HepG2 (cell line): ENCODE results near the gene KDM4B. TPM values are rescaled to one million over a fixed set of nuclear protein-coding genes. Genes with fewer than 3 reads are reported as not detected.

ENCODE experiments used
- ATF7-NPFF ChIP-seq: sonication (generic); formaldehyde crosslinking; IDR thresholded peaks from 2 replicates; pipeline ENCODE4 v1.8.1; 2023; ENCODE audit warnings: mild to moderate bottlenecking, low read depth, missing genetic modification reagents, moderate library complexity
- FOXO1 ChIP-seq: sonication (generic); formaldehyde crosslinking; IDR thresholded peaks from 2 replicates; pipeline ENCODE4 v1.4.0; 2020; ENCODE audit warnings: missing genetic modification reagents
- MAFG ChIP-seq: sonication (generic); formaldehyde crosslinking; IDR thresholded peaks from 2 replicates; pipeline ENCODE4 v1.5.1; 2020; ENCODE audit warnings: mild to moderate bottlenecking, missing genetic modification reagents
- MTA3 ChIP-seq: sonication (generic); formaldehyde crosslinking; IDR thresholded peaks from 2 replicates; pipeline ENCODE4 v1.4.0; 2020; ENCODE audit warnings: missing genetic modification reagents
- PBX2 ChIP-seq: IDR thresholded peaks from 2 replicates; pipeline ENCODE4 v1.6.1; 2016; ENCODE audit warnings: control low read depth
- PRDM10 ChIP-seq: sonication (generic); formaldehyde crosslinking; IDR thresholded peaks from 2 replicates; pipeline ENCODE4 v1.4.0; 2020; ENCODE audit warnings: low read depth, missing genetic modification reagents
- RFXAP ChIP-seq: sonication (generic); formaldehyde crosslinking; IDR thresholded peaks from 2 replicates; pipeline ENCODE4 v1.4.0; 2020; ENCODE audit warnings: missing genetic modification reagents, borderline replicate concordance
- TRIM22 ChIP-seq: fragments of 450-650 bp; IDR thresholded peaks from 2 replicates; pipeline ENCODE4 v1.6.1; 2017
- ZBTB46 ChIP-seq: sonication (generic); formaldehyde crosslinking; IDR thresholded peaks from 2 replicates; pipeline ENCODE4 v1.4.0; 2020; ENCODE audit warnings: mild to moderate bottlenecking, missing genetic modification reagents, borderline replicate concordance
- ZFY ChIP-seq: sonication (generic); formaldehyde crosslinking; IDR thresholded peaks from 2 replicates; pipeline ENCODE4 v1.4.0; 2020; ENCODE audit warnings: missing genetic modification reagents
- ZNF17 ChIP-seq: sonication (generic); formaldehyde crosslinking; IDR thresholded peaks from 2 replicates; pipeline ENCODE4 v1.5.0; 2020; ENCODE audit warnings: mild to moderate bottlenecking, missing genetic modification reagents
- ZNF441 ChIP-seq: sonication (generic); formaldehyde crosslinking; IDR thresholded peaks from 2 replicates; pipeline ENCODE4 v1.7.0; 2021; ENCODE audit warnings: missing genetic modification reagents, borderline replicate concordance
- ZNF639 ChIP-seq: conservative IDR thresholded peaks from 2 replicates; pipeline ENCODE4 v1.6.1; 2018; ENCODE audit warnings: missing genetic modification reagents
- ZNF646 ChIP-seq: sonication (generic); formaldehyde crosslinking; IDR thresholded peaks from 2 replicates; pipeline ENCODE4 v1.9.0; 2021; ENCODE audit warnings: mild to moderate bottlenecking, missing genetic modification reagents
- polyA plus RNA-seq, 8 experiments: library from polyadenylated mRNA; depleted of rRNA in 3 of 8; stranded (reverse) in 7 of 8; unstranded in 1 of 8; fragments of >200 nt; fragmentation: Illumina TruSeq in 4 of 8; extraction: Trizol in 4 of 8; gene quantifications; 2 replicates each; pipeline versions ENCODE4 v1.2.1 to v1.2.3, GENCODE V29; 2011 to 2016; ENCODE audit warnings: low read depth in 4 of 8, missing spikeins in 1 of 8, mixed read lengths in 1 of 8; ENCODE audit not compliant: insufficient read depth in 1 of 8
- total RNA-seq, 5 experiments: library from RNA; depleted of rRNA; stranded (reverse); fragments of >200 nt; fragmentation: Illumina TruSeq; extraction: Trizol; gene quantifications; 2 replicates each; pipeline ENCODE4 v1.2.3, GENCODE V29; 2016; ENCODE audit warnings: low read depth in 1 of 5

KDM4B gene
- total and polyA plus RNA-seq, 2 of the 13 experiments (the other 11 are each of a cell fraction or from before 2014, with no cell fraction given): 4.9 to 14.6 TPM

GRCh38 chr19:5005096-5005495 lies 36.2 kb downstream of the KDM4B start (continued):
- TF ChIP-seq ZNF646 (CRISPR knock-in tag) (no peak), TRIM22 (no peak), ATF7-NPFF (no peak), ZNF639 (CRISPR knock-in tag) (no peak), FOXO1 (CRISPR knock-in tag) (no peak), RFXAP (no peak), ZBTB46 (CRISPR knock-in tag) (no peak), MTA3 (CRISPR knock-in tag) (no peak), PBX2 (no peak), PRDM10 (CRISPR knock-in tag) (no peak), MAFG (CRISPR knock-in tag) (no peak), ZNF441 (CRISPR knock-in tag) (no peak), ZFY (CRISPR knock-in tag) (no peak), ZNF17 (CRISPR knock-in tag) (no peak)
